HG02642 (cell line): Measurements from ENCODE around the gene MSI2.

Experiments used
- ATAC-seq: cut with Tn5 transposase; IDR thresholded peaks from one replicate; pipeline ENCODE4 v1.9.1; 2021; ENCODE audit warnings: mild to moderate bottlenecking; ENCODE audit not compliant: unreplicated experiment, poor library complexity

The MSI2 gene

GRCh38 chr17:57313097-57313835 is 56.9 kb downstream of the MSI2 start:
- ATAC-seq, result no peak

- ATAC-seq, result no peak
Observed at GRCh38 chr17:57315061-57316015, 59.0 kb downstream of the MSI2 start.

GRCh38 chr17:57316361-57316760 is 60.0 kb downstream of the MSI2 start:
- no peak for ATAC-seq

GRCh38 chr17:57317079-57317478 is 60.8 kb downstream of the MSI2 start:
- ATAC-seq, result no peak

- no peak for ATAC-seq
Observed at GRCh38 chr17:57318913-57319312, 62.6 kb downstream of the MSI2 start.

GRCh38 chr17:57319806-57320205 is 63.5 kb downstream of the MSI2 start:
- no peak for ATAC-seq

GRCh38 chr17:57323391-57323790 is 67.1 kb downstream of the MSI2 start:
- no peak for ATAC-seq

- ATAC-seq, result no peak
Observed at GRCh38 chr17:57324060-57324459, 67.7 kb downstream of the MSI2 start.

GRCh38 chr17:57324631-57325030 is 68.3 kb downstream of the MSI2 start:
- no peak for ATAC-seq

GRCh38 chr17:57326336-57326735 is 70.0 kb downstream of the MSI2 start:
- ATAC-seq, result no peak

GRCh38 chr17:57326764-57327163 is 70.4 kb downstream of the MSI2 start:
- ATAC-seq, result no peak

- ATAC-seq, result no peak
Observed at GRCh38 chr17:57327176-57327970, 71.0 kb downstream of the MSI2 start.

GRCh38 chr17:57328109-57328882 is 72.0 kb downstream of the MSI2 start:
- ATAC-seq, result no peak

GRCh38 chr17:57329380-57330214 is 73.3 kb downstream of the MSI2 start:
- ATAC-seq, result no peak

GRCh38 chr17:57330587-57330986 is 74.3 kb downstream of the MSI2 start:
- ATAC-seq, result no peak

GRCh38 chr17:57331423-57331822 is 75.1 kb downstream of the MSI2 start:
- no peak for ATAC-seq

GRCh38 chr17:57332501-57332900 is 76.2 kb downstream of the MSI2 start:
- no peak for ATAC-seq

- no peak for ATAC-seq
Observed at GRCh38 chr17:57335195-57335792, 79.0 kb downstream of the MSI2 start.

- no peak for ATAC-seq
Observed at GRCh38 chr17:57337390-57337789, 81.1 kb downstream of the MSI2 start.
